GM12875 (cell line): ENCODE measurements around the gene ACSL3.

ENCODE experiments used
- H3K4me3 ChIP-seq: one replicate; pipeline ENCODE4 v1.5.1; 2011; ENCODE audit warnings: low read depth, low read length, control low read depth
- CTCF ChIP-seq: IDR thresholded peaks from 2 replicates; pipeline ENCODE4 v1.5.1; 2011; ENCODE audit warnings: low read depth, mild to moderate bottlenecking, control low read depth, inconsistent platforms, low read length, moderate library complexity, borderline replicate concordance; ENCODE audit not compliant: insufficient read depth

ACSL3 gene

DNA sequence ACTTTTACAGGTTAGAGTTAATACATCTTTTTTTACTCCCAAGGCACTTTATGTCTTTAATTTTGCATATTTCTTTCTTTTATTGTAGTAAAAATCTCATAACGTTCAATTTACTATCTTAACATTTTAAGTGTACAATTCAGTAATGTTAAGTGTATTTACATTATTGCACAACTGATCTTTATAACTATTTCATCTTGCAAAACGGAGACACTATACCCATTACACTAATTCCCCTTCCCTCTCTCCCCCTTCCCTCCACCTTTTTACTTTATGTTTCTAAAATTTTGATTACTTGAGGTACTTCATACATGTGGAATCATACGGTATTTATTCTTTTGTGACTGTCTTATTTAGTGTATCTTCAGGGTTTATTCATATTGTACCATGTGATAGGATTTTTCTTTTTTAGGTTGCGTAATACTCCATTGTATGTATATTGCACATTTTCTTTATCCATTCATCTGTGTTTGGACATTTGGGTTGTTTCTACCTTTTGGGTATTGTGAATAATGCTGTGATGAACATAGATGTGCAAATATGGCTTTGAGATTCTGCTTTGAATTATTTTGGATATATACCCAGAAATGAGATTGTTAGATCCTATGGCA, 75.0 kb downstream of the ACSL3 start:
- H3K4me3 ChIP-seq = no peak overlapping the region
- TF ChIP-seq CTCF = no peak

DNA sequence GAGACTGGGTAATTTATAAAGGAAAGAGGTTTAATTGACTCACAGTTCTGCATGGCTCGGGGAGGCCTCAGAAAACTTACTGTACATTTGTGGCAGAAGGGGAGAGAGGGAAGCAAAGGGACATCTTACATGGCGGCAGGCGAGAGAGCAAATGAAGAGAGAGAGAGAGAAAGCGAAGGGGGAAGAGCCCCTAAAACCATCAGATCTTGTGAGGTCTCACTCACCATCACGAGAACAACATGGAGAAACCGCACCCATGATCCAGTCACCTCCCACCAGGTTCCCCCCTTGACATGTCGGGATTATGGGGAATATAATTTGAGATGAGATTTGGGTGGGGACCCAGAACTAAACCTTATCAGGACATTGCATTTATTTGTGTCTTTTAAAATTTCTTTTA, 75.9 kb downstream of the ACSL3 start:
- TF ChIP-seq CTCF = no peak
- no peak overlapping the region for H3K4me3 ChIP-seq

DNA sequence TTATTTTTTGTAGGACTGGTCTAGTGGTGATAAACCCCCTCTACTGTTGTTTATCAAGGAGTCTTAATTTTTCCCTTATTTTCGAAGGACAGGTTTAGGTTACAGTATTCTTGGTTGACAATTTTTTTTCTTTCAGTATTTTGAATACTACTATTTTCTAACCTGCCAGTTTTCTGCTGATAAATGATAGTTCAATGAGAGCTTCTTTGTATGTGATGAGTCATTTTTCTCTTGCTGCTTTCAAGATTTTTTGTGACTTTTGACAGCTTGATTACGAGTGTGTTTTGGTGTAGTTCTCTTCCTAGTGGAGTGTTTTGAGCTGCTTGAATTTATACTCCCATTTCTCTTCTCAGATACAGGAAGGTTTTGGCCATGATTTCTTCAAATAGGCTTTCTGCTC, 77.5 kb downstream of the ACSL3 start:
- TF ChIP-seq CTCF = no peak
- no peak overlapping the region for H3K4me3 ChIP-seq

DNA sequence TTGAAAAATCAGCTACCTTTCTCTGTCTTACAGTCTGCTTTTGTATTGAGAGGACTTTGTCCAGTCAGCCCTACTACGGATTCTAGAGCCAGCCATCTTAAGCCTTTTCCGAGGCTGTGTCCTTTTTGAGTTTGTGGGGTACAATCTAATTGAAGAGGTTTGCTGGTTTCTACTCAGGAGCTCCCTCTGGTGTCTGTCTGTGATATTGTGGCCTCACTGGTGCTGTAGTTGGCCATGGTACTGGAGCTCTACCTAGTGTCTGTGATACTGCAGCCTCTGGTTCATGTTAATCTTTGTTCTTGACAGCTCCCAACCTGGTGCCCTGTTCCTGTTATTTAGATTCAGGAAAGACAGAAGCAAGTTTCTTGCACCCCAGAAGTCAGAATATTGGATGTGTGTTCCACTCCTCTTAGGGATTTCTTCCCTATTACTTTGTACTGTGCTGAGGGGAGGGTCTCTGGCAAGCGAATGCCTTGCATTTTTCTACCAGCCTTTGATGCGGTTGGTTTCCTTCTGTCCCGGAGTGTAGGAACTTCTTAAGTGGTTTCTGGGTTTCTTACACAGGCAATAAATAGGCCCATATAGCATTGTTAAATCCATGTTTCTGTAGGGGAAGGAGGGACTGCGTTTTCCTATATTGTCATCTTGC, 78.5 kb downstream of the ACSL3 start:
- no peak overlapping the region for H3K4me3 ChIP-seq
- peak; percentile 86 for TF ChIP-seq CTCF

DNA sequence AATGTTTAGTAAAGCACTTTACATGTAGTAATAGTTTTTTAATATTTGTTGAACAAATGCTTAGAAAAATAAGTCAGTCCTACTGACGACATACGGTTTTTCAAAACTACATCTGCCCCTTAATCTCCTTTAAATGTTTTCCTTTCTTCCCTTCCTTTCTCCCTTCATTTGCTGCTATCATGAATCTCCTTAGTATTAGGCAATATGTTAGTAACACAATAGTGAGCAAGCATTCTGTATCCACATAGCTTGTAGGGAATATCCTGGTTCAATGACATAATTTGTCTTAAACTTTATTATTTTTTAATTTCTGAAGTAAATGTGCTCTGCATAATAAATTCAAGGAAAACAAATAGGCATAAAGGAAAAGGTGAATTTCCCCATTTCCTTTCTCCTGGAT, 79.1 kb downstream of the ACSL3 start:
- no peak overlapping the region for H3K4me3 ChIP-seq

DNA sequence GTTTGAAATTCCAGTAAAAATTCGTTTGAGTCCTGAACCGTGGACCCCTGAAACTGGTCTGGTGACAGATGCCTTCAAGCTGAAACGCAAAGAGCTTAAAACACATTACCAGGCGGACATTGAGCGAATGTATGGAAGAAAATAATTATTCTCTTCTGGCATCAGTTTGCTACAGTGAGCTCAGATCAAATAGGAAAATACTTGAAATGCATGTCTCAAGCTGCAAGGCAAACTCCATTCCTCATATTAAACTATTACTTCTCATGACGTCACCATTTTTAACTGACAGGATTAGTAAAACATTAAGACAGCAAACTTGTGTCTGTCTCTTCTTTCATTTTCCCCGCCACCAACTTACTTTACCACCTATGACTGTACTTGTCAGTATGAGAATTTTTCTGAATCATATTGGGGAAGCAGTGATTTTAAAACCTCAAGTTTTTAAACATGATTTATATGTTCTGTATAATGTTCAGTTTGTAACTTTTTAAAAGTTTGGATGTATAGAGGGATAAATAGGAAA, 80.7 kb downstream of the ACSL3 start:
- H3K4me3 ChIP-seq = no peak overlapping the region
- TF ChIP-seq CTCF = no peak

More for the DNA sequence above, 79.1 kb downstream of the ACSL3 start:
- no peak for TF ChIP-seq CTCF

GRCh38 chr2:222942561-222942960, 81.7 kb downstream of the ACSL3 start:
- TF ChIP-seq CTCF = no peak
- no peak overlapping the region for H3K4me3 ChIP-seq
